Mesendoderm (in vitro differentiated cells): Measurements from ENCODE around the gene FAM72C.
"Not testable (repeated sequence)": the region's sequence is repeated elsewhere in the genome, so short reads cannot be mapped to it uniquely, and the experiment has no call there.

ENCODE experiments used
- DNase-seq: peaks from one replicate; pipeline ENCODE4 v3.0.0; 2013
- H2AK5ac ChIP-seq: 2 replicates; pipeline ENCODE4 v1.6.1; 2013; ENCODE audit warnings: low read length, inconsistent platforms
- H2BK120ac ChIP-seq: 2 replicates; pipeline ENCODE4 v1.6.1; 2013; ENCODE audit warnings: low read depth, mild to moderate bottlenecking, low read length, moderate library complexity, mixed read lengths
- H2BK15ac ChIP-seq: replicated peaks from 2 replicates; pipeline ENCODE4 v1.6.1; 2013; ENCODE audit warnings: low read depth, mild to moderate bottlenecking, moderate library complexity
- H2BK5ac ChIP-seq: 2 replicates; pipeline ENCODE4 v1.6.1; 2013; ENCODE audit warnings: low read length, inconsistent platforms
- H3K18ac ChIP-seq: 2 replicates; pipeline ENCODE4 v1.6.1; 2013; ENCODE audit warnings: mild to moderate bottlenecking, low read length, mixed read lengths
- H3K23ac ChIP-seq: one replicate; pipeline ENCODE4 v1.6.1; 2013; ENCODE audit warnings: low read length
- H3K27ac ChIP-seq: 2 replicates; pipeline ENCODE4 v1.5.1; 2013; ENCODE audit warnings: low read depth, mild to moderate bottlenecking, inconsistent platforms, low read length, moderate library complexity
- H3K27me3 ChIP-seq: 2 replicates; pipeline ENCODE4 v1.6.1; 2013; ENCODE audit warnings: low read length, control low read depth, mild to moderate bottlenecking, inconsistent platforms; ENCODE audit not compliant: insufficient read depth, poor library complexity
- H3K36me3 ChIP-seq: 2 replicates; pipeline ENCODE4 v1.6.1; 2013; ENCODE audit warnings: low read length, inconsistent platforms; ENCODE audit not compliant: control insufficient read depth, insufficient read depth
- H3K4ac ChIP-seq: one replicate; pipeline ENCODE4 v1.6.1; 2013; ENCODE audit warnings: low read depth, mild to moderate bottlenecking, low read length, moderate library complexity
- H3K4me1 ChIP-seq: 2 replicates; pipeline ENCODE4 v1.6.1; 2013; ENCODE audit warnings: low read depth, low read length, inconsistent platforms; ENCODE audit not compliant: control insufficient read depth
- H3K4me2 ChIP-seq: 2 replicates; pipeline ENCODE4 v1.6.1; 2013; ENCODE audit warnings: low read length
- H3K4me3 ChIP-seq: 2 replicates; pipeline ENCODE4 v1.5.1; 2013; ENCODE audit warnings: mild to moderate bottlenecking, low read length
- H3K56ac ChIP-seq: one replicate; pipeline ENCODE4 v1.6.1; 2013; ENCODE audit warnings: low read length
- H3K79me1 ChIP-seq: 2 replicates; pipeline ENCODE4 v1.6.1; 2013; ENCODE audit warnings: low read length, inconsistent platforms
- H3K79me2 ChIP-seq: 2 replicates; pipeline ENCODE4 v1.6.1; 2013; ENCODE audit warnings: mild to moderate bottlenecking, low read length; ENCODE audit not compliant: control insufficient read depth, insufficient read depth
- H3K9ac ChIP-seq: 2 replicates; pipeline ENCODE4 v1.6.1; 2013; ENCODE audit warnings: low read length, inconsistent platforms
- H4K5ac ChIP-seq: one replicate; pipeline ENCODE4 v1.6.1; 2013; ENCODE audit warnings: low read length
- H4K8ac ChIP-seq: one replicate; pipeline ENCODE4 v1.6.1; 2013; ENCODE audit warnings: low read depth, mild to moderate bottlenecking, control low read depth, low read length, moderate library complexity
- WGBS: extraction: QIAGEN DNeasy Blood & Tissue Kit; methylation state at CpG from one replicate; pipeline ENCODE4 v1.1.7; 2013; ENCODE audit warnings: low lambda C conversion rate, missing lambda C conversion rate; ENCODE audit not compliant: insufficient coverage; ENCODE audit errors: extremely low coverage; 5-methylcytosine and 5-hydroxymethylcytosine counted together

The FAM72C gene

GRCh38 chr1:144014121-144014520, 42.3 kb upstream of the FAM72C start:
- H3K4me3 ChIP-seq, H3K79me2 ChIP-seq, H2AK5ac ChIP-seq: not testable (repeated sequence)

GRCh38 chr1:144012168-144012733, 40.5 kb upstream of the FAM72C start:
- H3K18ac ChIP-seq, H3K79me1 ChIP-seq, H2BK120ac ChIP-seq, H4K5ac ChIP-seq, H3K79me2 ChIP-seq, H4K8ac ChIP-seq, H2BK5ac ChIP-seq, H3K27me3 ChIP-seq, H3K9ac ChIP-seq, DNase-seq, H3K23ac ChIP-seq, H3K4me1 ChIP-seq, H2BK15ac ChIP-seq, H2AK5ac ChIP-seq, H3K4me3 ChIP-seq, H3K4me2 ChIP-seq, H3K56ac ChIP-seq, H3K36me3 ChIP-seq, H3K4ac ChIP-seq, H3K27ac ChIP-seq: not testable (repeated sequence)
- no CpG with 5 or more reads among the region's 4 CpGs for WGBS

More at GRCh38 chr1:144014121-144014520, 42.3 kb upstream of the FAM72C start:
- not testable (repeated sequence) for H2BK120ac ChIP-seq, H3K18ac ChIP-seq, DNase-seq, H3K27me3 ChIP-seq, H3K9ac ChIP-seq, H3K27ac ChIP-seq, H3K56ac ChIP-seq, H3K4me1 ChIP-seq, H2BK5ac ChIP-seq, H4K5ac ChIP-seq, H3K79me1 ChIP-seq, H3K4ac ChIP-seq, H4K8ac ChIP-seq, H3K36me3 ChIP-seq, H3K4me2 ChIP-seq, H3K23ac ChIP-seq, H2BK15ac ChIP-seq
- no CpG with 5 or more reads among the region's 4 CpGs for WGBS

- not testable (repeated sequence) for H3K36me3 ChIP-seq, H2AK5ac ChIP-seq, H3K27ac ChIP-seq, H3K4ac ChIP-seq, H3K4me2 ChIP-seq, DNase-seq, H3K27me3 ChIP-seq, H2BK5ac ChIP-seq, H3K79me2 ChIP-seq, H3K56ac ChIP-seq, H4K5ac ChIP-seq, H3K18ac ChIP-seq, H3K23ac ChIP-seq, H3K4me3 ChIP-seq, H3K4me1 ChIP-seq, H2BK15ac ChIP-seq, H3K9ac ChIP-seq, H2BK120ac ChIP-seq, H3K79me1 ChIP-seq, H4K8ac ChIP-seq
- no CpG with 5 or more reads among the region's 3 CpGs for WGBS
Measured at GRCh38 chr1:144009410-144009809, 37.6 kb upstream of the FAM72C start.

GRCh38 chr1:144004259-144004658, 32.5 kb upstream of the FAM72C start:
- not testable (repeated sequence) for DNase-seq, H3K18ac ChIP-seq, H3K4me2 ChIP-seq, H3K56ac ChIP-seq, H3K4me3 ChIP-seq, H3K4ac ChIP-seq, H3K27me3 ChIP-seq, H3K23ac ChIP-seq, H3K79me1 ChIP-seq, H3K36me3 ChIP-seq, H2BK120ac ChIP-seq, H2BK5ac ChIP-seq, H4K5ac ChIP-seq, H2BK15ac ChIP-seq, H3K9ac ChIP-seq, H3K27ac ChIP-seq, H3K79me2 ChIP-seq, H4K8ac ChIP-seq, H3K4me1 ChIP-seq, H2AK5ac ChIP-seq
- WGBS, result no CpG with 5 or more reads among the region's 1 CpG

- DNase-seq, H2BK5ac ChIP-seq, H3K4ac ChIP-seq, H3K4me2 ChIP-seq, H3K27me3 ChIP-seq, H3K56ac ChIP-seq, H2AK5ac ChIP-seq, H4K5ac ChIP-seq, H3K79me1 ChIP-seq, H3K9ac ChIP-seq, H2BK15ac ChIP-seq, H3K4me3 ChIP-seq, H3K23ac ChIP-seq, H3K4me1 ChIP-seq, H3K36me3 ChIP-seq, H3K18ac ChIP-seq, H3K79me2 ChIP-seq, H2BK120ac ChIP-seq, H4K8ac ChIP-seq, H3K27ac ChIP-seq: not testable (repeated sequence)
- no CpG with 5 or more reads among the region's 2 CpGs for WGBS
Measured at GRCh38 chr1:144003306-144004029, 31.7 kb upstream of the FAM72C start.
